ENCODE measurements around the gene LDLRAD1.
"Not testable (repeated sequence)": the region's sequence is repeated elsewhere in the genome, so short reads cannot be mapped to it uniquely, and the experiment has no call there.

The LDLRAD1 gene

GRCh38 chr1:54052934-54053744 lies 35.2 kb upstream of the LDLRAD1 start, which contains the start of the genes TCEANC2 and TMEM59:
Gene TCEANC2, plus strand, starts transcription at chr1:54053608. Its CDS starts 815 bp downstream, at chr1:54054423.
Gene TMEM59, minus strand, starts transcription at chr1:54053204. Its CDS starts 16 bp downstream, at chr1:54053188.
- Histone ChIP-seq H3K9ac (peak within 1 kb of the TSS; percentile 53), H3K4me1 (peaks cover 3% of the 10 kb centered on the region), H3K27me3 (ENCODE audit: control insufficient read depth, insufficient read depth, low read length) (no peaks in the 10 kb centered on the region), H3K4me3 (ENCODE audit: low read depth, low read length) (peak within 1 kb of the TSS; percentile 69), H3K36me3 (ENCODE audit: control insufficient read depth, insufficient read depth, low read length) (no peaks in the 10 kb centered on the region), H3K4me2 (ENCODE audit: low read length) (peak within 1 kb of the TSS; percentile 78), H2AFZ (peak within 1 kb of the TSS; percentile 95), H3K79me2 (peaks cover 15% of the 10 kb centered on the region), H3K27ac (peak within 1 kb of the TSS; percentile 83), H3K9me3 (ENCODE audit: control insufficient read depth, low read length) (no peaks in the 10 kb centered on the region)
- no peak for TF ChIP-seq CTCF (IDR thresholded peaks at IDR 0.05)

GRCh38 chr1:54052431-54052933 lies 34.5 kb upstream of the LDLRAD1 start:
- peak overlapping the region; percentile 95 for H2AFZ ChIP-seq
- H3K9ac ChIP-seq = peak overlapping the region; percentile 38
- H3K27me3 ChIP-seq (ENCODE audit: control insufficient read depth, insufficient read depth, low read length) = no peaks in the 10 kb centered on the region
- no peaks in the 10 kb centered on the region for H3K36me3 ChIP-seq (ENCODE audit: control insufficient read depth, insufficient read depth, low read length)
- peak overlapping the region; percentile 78 for H3K4me2 ChIP-seq (ENCODE audit: low read length)
- peak overlapping the region; percentile 69 for H3K4me3 ChIP-seq (ENCODE audit: low read depth, low read length)
- no peak for TF ChIP-seq CTCF (IDR thresholded peaks at IDR 0.05)
- H3K27ac ChIP-seq = peak overlapping the region; percentile 83
- H3K79me2 ChIP-seq = peaks cover 19% of the 10 kb centered on the region
- peaks cover 4% of the 10 kb centered on the region for H3K4me1 ChIP-seq
- no peaks in the 10 kb centered on the region for H3K9me3 ChIP-seq (ENCODE audit: control insufficient read depth, low read length)

- peaks cover 19% of the 10 kb centered on the region for H3K79me2 ChIP-seq
- no peak overlapping the region for H2AFZ ChIP-seq
- H3K27ac ChIP-seq = peak overlapping the region; percentile 83
- peaks cover 4% of the 10 kb centered on the region for H3K4me1 ChIP-seq
- peak overlapping the region; percentile 78 for H3K4me2 ChIP-seq (ENCODE audit: low read length)
- H3K9me3 ChIP-seq (ENCODE audit: control insufficient read depth, low read length) = no peaks in the 10 kb centered on the region
- H3K36me3 ChIP-seq (ENCODE audit: control insufficient read depth, insufficient read depth, low read length) = no peaks in the 10 kb centered on the region
- no peaks in the 10 kb centered on the region for H3K27me3 ChIP-seq (ENCODE audit: control insufficient read depth, insufficient read depth, low read length)
- no peak overlapping the region for H3K9ac ChIP-seq
- no peak for TF ChIP-seq CTCF (IDR thresholded peaks at IDR 0.05)
- peak overlapping the region; percentile 69 for H3K4me3 ChIP-seq (ENCODE audit: low read depth, low read length)
Observed at GRCh38 chr1:54051933-54052430, 34.0 kb upstream of the LDLRAD1 start.

GRCh38 chr1:54050435-54050834 lies 32.4 kb upstream of the LDLRAD1 start:
- peaks cover 22% of the 10 kb centered on the region for H3K79me2 ChIP-seq
- H3K27me3 ChIP-seq (ENCODE audit: control insufficient read depth, insufficient read depth, low read length); H3K27ac ChIP-seq; H2AFZ ChIP-seq; H3K9me3 ChIP-seq (ENCODE audit: control insufficient read depth, low read length); H3K9ac ChIP-seq; H3K4me3 ChIP-seq (ENCODE audit: low read depth, low read length); H3K4me2 ChIP-seq (ENCODE audit: low read length); H3K4me1 ChIP-seq; H3K36me3 ChIP-seq (ENCODE audit: control insufficient read depth, insufficient read depth, low read length): not testable (repeated sequence)
